Hematopoietic multipotent progenitor cell treated with erythropoietin and hydrocortisone succinate and interleukin-3 and kit ligand, for 17 days (in vitro differentiated cells): ENCODE results near the gene STK32B.
A peak's percentile ranks its signal among the peaks of the same experiment; 100 is the strongest.
"Not testable (repeated sequence)": the region's sequence is repeated elsewhere in the genome, so short reads cannot be mapped to it uniquely, and the experiment has no call there.

ENCODE experiments used
- DNase-seq: peaks from one replicate; pipeline ENCODE4 v3.0.0-alpha.2; 2015; ENCODE audit warnings: low spot score

The STK32B gene

GRCh38 chr4:5030927-5031326 lies 20.4 kb upstream of the STK32B start:
- DNase-seq: no peak

DNA sequence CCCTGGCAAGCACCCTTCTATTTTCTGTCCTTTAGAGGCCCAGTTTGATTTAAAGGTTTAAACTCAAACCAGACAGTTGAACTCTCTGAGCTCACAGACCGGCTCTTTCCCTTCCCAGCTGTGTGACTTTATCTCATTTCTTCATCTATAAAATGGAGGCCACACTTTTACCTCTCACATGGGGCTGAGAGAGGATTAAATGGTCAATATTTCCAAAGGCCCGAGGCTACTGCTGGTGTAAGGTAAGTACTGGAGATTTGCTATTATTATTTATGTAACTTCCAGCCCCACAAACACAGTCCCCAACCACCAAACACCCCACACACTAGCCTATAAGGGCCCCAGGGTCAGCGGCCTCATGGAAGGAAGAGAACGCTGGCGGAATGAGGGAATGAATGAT lies 18.5 kb upstream of the STK32B start:
- no peak for DNase-seq

DNA sequence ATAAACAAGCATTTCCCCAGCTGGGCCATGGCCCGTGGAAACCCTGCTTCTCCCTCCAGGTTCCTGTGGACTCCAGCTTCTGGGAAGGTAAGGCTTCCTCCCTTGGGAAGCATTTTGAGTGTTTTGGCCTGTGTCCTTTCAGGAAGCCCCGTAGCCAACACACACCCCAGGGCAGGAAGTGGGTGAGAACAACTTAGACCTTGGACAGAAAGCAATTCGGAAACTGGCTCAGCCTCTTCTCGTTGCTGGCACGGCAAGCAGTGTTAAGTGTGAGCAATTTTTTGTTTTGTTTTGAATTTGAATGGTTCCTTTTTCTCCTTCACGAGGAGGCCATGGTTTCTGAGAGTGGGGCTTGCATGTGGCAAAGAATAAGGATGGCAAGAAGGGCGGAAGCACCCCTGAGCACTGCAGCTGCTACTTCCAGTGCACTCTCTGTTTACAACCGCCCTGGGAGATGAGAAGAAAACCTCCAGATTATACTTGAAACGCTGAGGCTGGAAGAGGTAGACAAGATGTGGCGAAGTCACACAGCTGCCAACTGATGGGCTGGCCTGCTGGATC lies 17.9 kb upstream of the STK32B start:
- no peak for DNase-seq

DNA sequence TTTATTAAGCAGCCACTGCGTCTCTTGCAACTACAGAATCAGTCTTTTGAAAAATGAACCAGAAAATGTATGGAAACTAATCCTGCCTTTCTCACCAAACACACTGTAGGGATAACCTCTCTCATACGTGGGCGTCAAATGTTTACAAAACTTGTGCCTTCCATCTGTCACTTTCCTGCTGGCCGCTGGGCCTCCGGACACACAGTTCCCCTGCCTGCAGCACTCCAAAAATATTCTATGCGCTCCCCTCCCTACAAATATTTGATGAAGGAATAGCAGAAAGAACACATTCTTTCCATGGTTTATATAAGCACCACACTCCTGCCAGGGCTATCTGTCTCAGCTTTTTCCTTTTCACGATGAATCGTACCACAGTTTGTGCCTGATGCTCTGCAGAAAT lies 17.1 kb upstream of the STK32B start:
- no peak for DNase-seq

DNA sequence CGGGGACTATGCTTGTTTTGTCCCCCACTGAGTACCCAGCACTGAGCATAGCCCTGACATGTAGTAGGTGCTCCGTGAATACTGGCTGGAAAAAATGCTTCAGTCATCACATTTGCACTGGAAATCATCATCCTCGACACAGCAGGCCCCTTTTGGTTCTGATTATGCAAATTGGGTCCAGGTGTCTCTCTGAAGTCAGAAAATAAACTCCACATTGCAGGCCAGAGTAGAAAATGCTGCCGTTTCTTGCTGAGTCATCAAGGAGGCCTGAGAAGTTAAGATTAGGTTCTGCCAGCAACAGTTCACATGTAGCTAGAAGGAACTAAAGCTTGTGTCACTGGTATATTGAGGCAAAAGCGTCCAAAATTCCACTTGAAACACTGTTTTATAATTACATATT lies 15.0 kb upstream of the STK32B start:
- DNase-seq: peak; percentile 83

DNA sequence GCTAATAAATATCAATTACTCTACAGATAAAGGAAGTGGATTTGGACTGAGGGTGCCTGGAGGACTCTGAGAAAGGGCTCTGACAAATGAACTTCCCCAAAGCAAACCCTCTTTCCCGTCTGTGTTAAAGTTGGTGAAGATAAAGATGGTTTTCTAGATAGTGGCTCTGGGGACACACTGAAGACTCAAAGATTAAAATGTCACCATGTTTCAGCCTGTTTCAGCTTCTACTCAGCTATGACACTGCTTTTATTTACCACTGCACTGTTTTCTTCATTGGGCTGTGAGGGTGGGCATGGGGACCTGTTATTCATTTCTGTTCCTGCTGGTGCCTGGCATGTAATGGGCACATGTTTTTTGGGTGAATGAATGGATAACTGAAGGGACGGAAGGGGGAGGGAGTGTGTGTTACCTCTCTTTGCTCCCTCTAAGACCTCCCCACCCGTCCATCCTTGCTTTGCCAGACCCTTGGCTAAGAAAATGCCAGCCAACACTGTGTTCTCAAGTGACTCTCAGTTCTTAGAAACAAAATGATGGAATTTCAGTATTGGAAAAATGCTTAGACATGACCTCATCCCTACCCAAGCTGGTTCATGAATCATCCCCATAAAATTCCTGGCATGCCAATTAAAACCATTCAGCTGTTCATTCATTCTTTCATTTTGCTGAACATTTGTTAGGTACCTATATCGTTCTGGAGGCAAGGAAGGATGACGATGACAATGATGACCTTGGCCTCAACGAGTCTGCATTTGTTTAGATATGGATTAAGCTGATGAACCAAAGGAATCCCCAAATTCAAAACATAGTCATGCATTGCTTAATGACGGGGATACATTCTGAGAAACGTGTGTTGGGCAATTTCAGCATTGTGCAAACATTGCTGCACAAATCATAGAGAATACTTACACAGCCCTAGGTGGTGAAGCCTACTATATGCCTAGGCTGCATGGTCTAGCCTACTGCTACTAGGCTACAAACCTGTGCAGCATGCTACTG lies 13.4 kb upstream of the STK32B start:
- peak; percentile 62 for DNase-seq

DNA sequence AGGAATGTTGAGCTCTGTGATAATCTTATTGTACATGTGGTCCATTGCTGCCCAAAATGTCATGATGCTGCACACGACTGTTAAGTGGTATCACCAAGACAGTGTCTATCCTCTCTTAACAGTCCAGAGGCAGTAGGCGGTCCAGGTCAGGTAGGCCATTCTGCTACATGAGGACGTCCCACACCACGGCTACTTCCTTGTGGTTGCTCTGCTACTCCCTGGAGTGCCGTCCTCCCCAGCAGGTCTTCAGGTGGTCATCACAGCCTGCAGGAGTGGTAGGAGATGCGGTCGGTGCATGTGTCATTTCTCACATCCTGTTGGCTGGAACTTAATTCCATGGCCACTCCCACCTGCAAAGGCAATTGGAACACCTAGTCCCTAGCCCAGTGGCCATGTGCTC lies 11.5 kb upstream of the STK32B start:
- DNase-seq: no peak

DNA sequence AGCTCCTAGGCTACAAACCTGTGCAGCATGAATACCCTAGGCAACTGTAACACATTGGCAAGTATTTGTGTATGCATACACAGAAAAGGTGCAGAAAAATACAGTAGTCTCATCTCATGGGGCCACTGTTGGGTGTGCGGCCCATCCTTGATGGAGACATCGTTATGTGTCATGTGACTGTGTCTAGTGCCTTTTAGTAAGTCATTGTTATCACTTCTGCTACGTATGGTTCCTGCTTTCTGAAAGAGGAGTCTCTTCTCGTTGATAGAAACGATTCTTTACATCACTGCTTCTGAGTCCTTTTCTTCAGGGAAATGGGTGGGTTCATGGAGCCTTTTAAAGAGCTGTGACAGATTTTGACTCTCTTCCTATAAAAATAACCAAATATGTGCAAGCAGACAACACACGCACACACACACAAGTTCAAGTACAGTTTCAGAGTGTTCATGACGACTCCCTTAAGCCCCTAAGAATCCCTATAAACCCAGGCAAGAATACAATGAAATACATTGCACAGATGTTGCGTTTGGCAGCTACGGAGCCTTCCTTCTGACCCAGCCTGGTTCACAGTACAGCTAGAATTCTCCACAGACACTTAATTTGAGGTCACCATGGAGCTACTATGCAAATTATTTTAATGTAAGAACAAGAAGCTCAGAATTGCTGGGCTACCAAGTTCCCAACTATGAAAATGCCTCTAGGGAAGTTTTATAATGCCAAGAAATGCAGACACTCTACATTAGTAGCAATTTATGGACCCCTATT lies 10.2 kb upstream of the STK32B start:
- no peak for DNase-seq

GRCh38 chr4:5041699-5042098 lies 9.6 kb upstream of the STK32B start:
- DNase-seq: no peak

DNA sequence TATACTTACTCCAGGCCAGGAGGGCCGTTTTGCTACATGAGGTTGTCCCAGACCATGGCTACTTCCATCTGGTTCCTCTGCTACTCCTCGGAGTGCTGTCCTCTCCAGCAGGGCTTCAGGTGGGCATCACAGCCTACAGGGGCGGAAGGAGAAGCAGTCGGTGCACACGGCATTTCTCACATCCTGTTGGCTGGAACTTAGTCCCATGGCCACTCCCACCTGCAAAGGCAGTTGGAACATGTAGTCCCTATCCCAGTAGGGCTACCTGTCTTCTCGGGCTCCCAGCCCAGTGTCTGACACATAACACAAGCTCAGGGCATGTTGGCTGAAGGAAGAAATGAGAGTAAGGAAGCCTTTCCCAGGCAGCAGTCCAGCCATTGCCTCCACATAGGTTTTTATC lies 7.7 kb upstream of the STK32B start:
- DNase-seq: no peak

GRCh38 chr4:5044341-5044740 lies 6.9 kb upstream of the STK32B start:
- no peak for DNase-seq

- no peak for DNase-seq
Observed at GRCh38 chr4:5045097-5045496, 6.2 kb upstream of the STK32B start.

DNA sequence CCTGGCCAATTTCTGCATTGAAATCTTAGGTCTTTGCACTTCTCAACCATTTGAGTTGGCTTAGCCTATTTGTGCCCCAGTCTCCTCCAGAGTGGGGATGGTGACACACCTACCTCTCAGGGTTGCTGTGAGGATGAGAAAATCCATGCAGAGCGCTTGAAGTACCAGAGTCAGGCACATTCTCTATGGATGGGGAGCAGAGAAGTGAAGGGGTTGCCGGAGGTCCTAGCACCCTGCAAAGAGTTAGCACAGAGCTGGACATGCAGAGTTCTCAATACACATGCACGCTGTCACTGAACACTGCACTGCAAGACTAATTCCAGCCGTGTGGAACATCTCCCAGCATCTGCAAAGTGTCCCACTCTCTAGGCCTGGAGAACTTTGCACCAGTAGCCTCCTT lies 2.6 kb upstream of the STK32B start:
- DNase-seq: no peak

DNA sequence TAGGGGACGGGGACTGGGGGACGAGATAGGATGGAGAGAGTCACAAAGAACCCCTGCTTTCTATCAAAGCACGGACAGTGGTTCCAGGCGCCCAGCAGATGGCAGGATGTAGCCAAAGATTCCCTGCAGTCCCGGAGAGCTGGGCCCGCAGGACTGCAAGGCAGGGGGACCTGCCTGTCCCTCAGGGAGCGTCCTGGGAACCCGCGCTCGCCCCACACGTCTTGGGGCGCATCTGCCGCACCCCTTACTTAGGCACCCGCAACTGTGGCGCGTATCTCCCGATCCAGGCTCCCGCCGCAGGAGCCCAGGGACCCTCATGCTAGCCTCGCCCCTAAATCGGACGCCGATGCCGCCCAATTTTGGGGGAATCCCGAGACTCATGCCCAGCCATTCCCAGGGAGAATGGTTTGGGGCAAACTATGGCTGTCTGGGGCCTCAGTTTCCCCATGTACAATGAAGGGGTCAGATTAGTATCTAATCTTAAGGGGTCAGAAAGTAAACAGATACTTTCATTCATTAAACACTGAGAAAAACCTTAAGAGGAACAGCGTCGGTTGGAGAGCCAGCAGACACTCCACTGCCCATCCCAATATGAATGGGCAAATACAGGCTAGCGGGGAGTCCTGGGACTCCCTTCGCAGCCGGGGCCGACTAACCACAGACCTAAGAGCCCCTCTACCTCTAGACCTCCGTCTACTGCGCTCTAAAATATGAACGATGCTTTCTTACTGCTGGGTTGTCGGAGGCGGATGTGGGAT lies 581 bp upstream of the STK32B start:
- DNase-seq: peak; percentile 37

DNA sequence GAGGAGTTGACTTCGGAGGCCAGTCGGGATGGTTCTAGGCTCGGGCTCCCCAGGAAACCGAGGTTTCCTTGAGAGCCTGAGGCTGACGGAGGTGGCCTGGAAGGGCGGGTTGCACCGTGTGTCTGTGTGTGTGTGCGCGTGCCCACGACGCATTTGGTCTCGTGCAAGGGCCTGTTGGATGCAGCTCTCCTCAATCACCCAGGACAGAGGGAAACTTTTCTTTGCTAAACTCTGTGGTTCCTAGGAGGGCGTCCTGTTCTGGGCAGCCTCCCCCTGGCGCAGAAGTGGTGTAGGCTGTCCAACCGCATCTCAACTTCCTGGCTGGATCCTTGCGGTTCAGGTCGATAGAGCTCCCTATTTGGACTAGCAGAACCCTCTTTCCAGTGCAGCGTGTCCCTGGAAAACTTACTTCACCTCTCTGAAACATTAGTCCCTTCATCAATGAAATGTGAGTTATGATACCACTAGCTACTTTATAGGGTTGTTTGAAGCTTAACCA lies 973 bp downstream of the STK32B start:
- no peak for DNase-seq

DNA sequence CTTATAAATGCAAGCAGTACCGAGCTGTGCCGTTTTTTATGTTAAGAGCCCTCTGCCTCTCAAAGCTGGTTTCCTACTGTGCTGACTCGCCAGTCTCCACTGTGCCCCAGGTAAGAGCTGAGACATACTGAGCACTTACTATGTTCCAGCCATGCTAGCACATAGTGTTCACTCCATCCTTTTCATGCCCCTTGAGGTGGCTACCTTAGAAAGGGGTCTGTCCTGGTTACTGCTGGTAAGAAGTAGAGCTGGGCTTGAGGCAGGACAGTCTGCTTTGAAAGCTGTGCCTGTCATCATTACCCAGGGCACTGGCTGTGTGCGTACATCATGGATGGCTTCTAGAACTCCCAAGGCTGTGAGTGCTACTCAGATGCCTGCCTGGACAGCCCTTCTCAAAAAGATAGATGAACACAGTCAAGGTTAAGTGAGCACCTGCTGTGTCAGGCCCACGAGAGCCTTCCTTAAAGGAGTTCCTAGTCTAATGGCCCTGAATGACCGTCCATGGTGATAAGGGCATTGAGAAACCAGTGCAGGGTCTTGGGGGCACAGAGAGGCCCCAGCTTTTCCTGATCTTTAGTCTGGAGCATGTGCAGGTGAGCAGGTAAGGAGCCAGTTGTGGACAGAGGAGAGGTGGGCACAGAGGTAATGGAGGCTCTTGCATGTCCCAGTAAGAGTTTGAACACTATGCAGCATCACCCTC lies 1.6 kb downstream of the STK32B start:
- DNase-seq: no peak

DNA sequence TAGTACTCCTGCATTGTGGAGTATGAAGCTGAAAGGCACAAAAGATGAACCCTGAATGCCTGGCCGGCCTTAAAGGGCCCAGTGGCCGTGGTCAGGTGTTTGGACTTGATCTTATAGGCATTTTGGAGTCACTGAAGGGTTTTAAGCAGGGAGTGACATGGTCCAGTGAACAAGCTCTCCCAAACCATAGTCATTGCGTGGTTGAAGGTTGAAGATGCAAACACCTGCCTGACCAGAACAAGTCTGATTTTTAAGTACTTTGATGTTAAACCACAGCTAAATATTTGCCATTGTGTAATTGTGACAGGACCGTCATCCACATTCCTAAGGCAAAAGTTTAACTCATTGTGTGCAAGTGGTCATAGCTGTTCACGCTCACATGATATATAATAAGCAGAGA lies 3.3 kb downstream of the STK32B start:
- no peak for DNase-seq

GRCh38 chr4:5055411-5055810 lies 4.1 kb downstream of the STK32B start:
- no peak for DNase-seq

- no peak for DNase-seq
Observed at GRCh38 chr4:5066101-5066500, 14.8 kb downstream of the STK32B start.

DNA sequence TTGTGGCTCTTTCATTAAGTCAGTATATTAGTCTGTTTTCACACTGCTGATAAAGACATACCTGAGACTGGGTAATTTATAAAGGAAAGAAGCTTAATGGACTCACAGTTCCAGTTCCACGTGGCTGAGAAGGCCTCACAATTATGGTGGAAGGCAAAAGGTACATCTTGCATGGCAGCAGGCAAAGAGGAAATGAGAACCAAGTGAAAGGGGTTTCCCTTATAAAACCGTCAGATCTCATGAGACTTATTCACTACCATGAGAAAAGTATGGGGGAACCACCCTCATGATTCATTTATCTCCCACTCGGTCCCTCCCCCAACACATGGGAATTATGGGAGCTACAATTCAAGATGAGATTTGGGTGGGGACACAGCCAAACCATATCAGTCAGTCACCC lies 15.7 kb downstream of the STK32B start:
- DNase-seq: not testable (repeated sequence)

- DNase-seq: no peak
Observed at GRCh38 chr4:5067908-5068307, 16.6 kb downstream of the STK32B start.
